NCI-H187 (cell line): Measurements from ENCODE around the gene RMDN3.

ENCODE experiments used
- DNase-seq, 2 experiments: peaks; one replicate each; lab custom pipeline; 2025; lab: John Stamatoyannopoulos, UW

The RMDN3 gene

DNA sequence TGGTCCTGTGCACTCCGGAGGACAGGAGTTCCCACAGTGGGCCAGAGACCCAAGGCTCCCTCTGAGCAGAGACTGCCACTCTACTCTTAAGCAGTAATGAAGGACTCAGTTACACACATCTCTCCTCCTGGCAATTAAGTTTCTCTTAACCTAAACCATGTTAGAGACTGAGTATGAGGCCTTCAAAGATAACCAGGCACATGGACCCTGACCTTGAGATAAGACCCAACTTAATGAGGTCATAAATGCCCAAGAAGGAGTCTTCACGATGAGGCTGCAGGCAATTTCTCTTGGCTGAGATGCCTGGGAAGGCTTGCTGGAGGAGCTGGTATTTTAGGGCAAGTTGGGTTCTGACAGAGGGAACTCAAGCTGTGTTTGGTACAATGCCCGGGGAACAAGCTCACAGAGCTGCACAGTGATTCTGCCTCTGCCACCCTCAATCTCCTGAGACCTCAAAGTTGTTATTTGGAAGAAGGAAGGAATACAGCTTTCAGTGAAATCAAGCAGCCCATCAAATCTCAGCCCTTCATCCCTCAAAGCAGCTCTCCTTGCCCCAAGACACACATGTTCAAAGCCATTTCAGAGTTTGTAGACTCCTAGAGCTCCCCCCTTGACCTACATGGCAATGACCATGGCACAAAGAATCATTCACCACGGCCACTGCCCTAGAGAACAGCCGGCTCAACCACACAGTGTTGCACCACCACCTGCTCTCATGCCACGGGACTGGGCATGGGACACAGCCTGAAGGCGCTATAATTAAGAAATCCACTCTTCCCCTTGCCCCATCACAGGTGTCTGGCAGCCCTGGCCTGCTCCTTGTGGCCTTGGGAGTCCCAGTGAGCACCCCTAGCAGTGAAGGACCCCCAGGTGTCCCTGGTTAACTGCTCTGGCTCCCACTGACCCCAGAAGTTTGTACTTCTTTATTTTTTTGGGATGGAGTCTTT, 7.1 kb downstream of the RMDN3 start:
- DNase-seq = no peak

DNA sequence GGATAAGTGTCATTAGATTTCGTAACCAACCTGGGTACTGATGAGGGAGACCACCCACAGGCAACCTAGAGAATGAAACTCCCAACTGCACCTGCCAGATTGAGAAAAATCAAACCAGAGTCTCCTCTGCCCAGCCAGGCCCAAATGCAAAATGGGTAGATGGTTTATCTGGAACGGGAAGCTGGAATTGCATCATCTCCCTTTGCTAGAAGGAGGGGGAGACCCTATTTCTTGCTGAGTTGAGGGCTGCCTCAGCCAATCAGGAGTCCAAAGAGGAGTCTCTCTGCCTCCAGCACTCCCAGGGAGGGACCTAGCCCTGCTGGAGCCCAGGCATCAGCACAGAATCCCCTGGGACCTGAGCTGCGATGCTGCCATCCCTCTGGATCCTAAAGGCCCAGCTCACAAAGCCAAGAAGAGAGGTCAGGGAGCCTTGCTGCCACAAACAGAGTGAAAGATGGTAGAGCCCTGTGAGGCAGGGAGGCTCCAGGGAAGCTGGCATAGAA, 8.1 kb downstream of the RMDN3 start:
- DNase-seq = no peak

DNA sequence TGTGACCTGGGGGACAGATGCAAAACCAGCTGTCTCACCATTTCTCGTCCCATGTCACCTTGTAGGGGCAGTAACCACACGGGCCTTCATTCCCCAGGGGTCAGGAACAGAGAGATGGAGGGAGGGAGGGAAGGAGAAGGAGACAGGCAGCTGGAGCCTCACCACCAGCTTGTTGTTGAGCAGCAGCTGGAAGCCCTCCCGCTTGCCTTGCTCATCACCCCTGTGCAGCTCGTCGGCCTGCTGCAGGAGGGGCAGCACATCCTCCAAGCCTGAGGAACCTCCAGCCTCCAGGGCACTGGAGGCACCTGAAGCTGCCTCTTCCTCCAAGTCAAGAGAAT, 10.3 kb downstream of the RMDN3 start:
- no peak for DNase-seq

DNA sequence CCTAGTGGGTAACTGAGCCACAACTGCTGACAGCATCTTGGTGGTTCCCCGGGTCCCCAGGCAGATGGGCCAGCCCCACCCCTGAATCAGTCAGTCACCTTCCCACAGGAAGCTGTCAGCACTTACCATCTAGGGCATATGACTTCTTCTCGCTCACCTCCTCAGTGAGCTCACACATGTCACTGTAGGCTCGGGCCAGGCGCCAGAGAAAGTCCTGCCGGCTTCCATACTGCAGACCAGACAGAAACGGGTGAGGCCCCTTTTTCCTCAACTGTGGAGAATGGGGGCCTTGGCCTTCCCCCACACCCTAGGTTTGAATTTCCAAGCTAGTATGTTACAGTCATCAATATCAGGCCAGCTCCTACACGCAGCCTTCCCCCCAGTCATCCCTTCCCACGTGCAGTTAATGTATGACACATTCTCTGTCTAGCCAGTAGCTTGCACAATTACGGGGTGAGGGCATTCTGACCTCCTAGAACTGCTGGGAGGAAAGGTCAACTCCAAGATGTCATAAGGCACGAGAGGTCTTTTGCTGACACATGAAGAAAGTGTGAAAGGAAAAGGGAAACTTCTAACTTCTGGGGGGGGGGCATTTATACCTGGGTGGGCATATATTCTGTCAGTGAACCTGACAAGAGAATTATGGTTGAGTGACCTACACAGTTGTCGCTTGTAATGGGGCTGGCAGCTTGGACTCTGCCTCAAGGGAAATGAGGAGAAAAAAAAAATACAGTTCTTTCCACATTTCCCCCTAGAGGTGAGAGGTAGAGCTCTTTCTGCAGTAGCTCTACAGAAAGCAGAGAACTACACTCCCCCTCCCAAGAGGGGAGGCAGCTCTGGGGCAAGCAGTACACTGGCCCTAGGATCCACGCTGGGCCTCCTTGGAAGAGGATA, 10.9 kb downstream of the RMDN3 start:
- no peak for DNase-seq

DNA sequence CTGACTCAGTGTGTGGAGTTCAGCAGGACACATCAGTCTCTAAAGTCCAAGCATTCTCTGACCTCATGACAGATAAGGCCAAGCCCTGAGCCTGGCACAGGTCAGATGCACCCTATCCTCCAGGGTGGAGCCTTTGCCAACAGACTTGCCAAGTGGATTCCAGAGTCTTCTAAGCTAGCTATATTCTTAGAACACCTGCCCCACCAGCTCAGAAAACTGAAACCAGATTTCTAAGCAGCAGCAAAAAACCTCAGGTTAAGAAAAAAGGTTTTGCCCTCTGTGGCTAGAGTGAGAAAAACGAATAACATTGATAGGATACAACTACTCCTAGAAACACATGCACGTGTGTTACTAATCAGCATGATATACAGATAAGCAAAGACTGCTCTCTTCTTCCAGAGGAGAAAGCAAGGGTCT, 11.6 kb downstream of the RMDN3 start:
- DNase-seq = no peak

DNA sequence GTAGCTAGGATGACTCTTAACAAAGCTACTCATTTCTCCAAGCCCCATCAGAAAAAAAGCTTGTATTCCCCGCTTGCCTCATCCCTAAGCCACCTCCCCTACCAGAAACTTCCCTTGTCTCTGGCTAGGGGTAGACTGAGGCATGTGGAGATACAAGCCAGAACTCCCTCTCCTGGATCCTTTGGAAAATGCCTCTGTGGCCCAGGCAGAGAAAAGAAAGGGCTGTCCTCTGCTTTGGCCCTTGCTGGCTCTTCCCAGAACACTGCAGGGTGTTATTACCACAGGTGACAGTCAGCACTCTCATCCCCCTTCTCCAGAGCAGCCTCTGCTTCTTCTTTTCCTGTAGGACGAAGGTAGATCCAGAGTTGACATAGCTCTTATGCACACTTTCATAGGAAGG, 15.2 kb downstream of the RMDN3 start:
- DNase-seq = no peak

DNA sequence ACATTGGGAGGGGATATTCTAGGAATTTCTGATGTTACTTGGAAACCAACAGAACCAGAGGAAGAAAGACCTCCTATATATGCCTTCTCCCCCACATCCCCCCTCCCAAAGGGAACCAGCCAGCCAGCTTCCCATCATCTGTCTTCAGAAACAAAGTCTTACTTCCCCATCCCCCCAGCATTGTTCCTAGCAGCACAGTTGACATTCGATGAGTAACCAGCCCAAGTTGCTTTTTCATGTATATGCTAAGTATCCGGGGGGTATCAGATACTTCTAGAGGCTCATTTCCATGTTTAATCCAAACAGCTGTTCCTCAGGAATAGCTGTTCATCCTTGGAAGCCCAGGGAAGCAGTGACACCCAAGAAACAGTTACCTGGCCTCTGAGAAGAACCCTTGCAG, 16.0 kb downstream of the RMDN3 start:
- no peak for DNase-seq

DNA sequence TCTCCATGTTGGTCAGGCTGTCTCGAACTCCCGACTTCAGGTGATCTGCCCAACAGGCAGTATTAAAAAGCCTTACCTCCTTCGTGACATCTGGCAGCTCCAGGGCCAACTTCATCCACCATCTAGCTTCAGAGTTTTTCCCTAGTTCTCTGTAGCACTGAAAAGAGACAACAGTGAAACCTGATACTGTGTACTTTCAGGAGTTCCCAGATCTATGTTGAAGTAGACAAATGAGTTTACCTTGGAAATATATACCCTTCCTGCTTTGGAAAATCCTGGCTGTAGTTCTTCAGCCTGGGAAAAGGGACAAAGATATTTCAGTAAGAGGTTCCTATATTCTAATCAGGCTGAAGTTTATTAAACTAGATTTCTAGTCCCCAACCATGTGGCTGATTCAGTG, 18.0 kb downstream of the RMDN3 start:
- no peak for DNase-seq

DNA sequence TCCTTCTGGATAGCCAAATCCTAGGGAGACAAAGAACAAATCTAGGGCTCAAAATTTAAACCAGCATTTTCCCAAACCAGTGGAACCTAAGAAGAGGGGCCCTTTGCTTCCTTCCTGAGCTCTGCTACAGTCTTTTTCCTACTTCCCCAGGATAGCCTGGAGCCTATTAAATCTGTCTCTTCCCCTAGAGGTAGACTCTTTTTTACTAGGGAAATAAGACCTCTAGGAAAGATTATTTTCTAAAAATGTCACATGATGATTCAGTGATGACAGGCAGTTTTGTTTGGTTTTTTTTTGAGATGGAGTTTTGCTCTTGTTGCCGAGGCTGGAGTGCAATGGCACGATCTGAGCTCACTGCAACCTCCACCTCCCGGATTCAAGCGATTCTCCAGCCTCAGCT, 18.5 kb downstream of the RMDN3 start:
- DNase-seq = no peak

DNA sequence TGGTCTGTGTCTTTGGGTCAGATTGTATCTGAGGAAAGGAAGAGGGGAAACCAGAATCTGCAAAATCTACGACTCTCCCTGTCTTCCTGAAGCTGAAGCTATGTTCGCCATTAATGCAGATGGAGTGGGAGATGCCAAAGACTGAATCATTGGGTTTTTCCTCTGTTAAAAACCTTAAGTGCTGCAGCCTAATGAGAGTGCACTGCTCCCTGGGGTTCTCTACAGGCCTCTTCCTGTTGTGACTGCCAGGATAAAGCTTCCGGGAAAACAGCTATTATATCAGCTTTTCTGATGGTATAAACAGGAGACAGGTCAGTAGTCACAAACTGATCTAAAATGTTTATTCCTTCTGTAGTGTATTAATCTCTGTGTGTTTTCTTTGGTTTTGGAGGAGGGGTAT, 24.0 kb downstream of the RMDN3 start:
- DNase-seq = no peak

DNA sequence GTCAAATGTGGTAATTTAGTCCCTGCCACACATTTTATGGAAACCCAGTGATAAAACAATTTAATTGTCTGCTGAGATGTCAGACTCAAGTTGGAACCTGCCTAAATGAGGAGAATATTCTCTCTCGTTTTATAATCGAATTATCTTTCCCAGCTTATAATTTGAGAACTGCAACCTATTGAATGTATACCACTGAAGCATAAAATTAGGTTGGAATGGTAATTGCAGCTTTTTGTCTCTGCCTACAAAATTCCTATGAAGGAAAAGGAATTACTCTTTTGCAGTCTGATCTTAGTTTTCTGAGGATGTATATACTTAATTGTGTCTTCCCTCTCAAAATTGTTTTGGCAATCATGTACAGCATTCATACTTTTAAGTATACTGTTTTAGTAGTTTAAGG, 31.1 kb downstream of the RMDN3 start:
- DNase-seq = no peak

DNA sequence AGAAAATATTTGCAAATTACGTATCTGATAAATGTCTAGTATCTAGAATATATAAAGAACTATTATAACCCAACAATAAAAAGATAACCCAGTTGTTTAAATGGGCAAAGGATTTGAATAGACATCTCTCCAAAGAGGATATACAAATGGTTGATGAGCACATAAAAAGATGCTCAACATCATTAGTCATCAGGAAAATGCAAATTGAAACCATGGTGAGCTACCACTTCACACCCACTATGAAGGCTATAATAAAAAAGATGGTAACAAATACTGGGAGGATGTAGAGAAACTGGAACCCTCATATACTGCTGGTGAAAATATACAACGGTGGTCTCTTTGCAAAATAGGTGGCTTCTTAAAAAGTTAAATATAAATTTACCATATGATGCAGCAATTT, 32.1 kb downstream of the RMDN3 start:
- DNase-seq = no peak

DNA sequence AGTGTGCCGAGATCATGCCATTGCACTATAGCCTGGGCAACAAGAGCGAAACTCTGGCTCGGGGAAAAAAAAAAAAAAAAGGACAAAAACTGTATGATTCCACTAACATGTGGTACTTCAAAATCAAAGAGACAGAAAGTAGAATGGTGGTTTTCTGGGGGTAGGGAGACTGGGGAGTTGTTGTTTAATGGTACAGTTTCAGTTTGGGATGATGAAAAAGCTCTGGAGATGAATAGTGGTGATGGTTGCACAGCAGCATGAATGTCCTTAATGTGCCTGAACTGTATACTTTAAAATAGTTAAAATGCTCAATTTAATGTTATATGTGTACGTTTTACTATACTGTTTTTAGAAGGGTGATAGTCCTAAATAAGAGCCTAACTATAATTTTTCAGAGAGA, 32.7 kb downstream of the RMDN3 start:
- no peak for DNase-seq

DNA sequence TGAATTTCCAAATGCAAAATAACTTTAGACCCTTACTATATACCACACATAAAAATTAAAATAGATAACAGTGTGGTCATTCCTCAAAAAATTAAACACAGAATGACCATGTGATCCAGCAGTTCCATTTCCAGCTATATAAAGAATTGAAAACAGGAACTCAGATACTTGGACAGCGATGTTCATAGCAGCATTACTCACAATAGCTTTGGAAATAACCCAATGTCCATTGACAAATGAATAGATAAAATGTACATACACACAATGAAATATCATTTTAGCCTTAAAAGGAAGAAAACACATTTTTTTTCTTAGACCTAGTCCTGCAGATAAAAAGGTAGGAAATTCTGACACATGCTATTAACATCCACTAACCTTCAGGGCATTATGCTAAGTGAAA, 33.4 kb downstream of the RMDN3 start:
- DNase-seq = no peak

DNA sequence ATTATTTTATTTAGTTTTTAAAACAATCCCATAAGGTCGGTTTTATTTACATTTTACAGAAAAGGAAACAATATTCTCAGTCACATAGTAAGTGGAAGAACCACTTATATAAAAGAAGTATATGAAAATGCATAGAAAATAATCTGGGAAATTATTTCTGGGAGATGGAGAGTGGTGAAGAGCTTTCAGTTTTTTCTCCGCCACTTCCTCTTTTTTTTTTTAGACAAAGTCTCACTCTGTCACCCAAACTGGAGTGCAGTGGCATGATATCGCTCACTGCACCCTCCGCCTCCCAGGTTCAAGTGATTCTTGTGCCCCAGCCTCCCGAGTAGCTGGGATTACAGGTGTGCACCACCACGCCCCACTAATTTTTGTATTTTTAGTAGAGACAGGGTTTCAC, 38.9 kb downstream of the RMDN3 start:
- no peak for DNase-seq

DNA sequence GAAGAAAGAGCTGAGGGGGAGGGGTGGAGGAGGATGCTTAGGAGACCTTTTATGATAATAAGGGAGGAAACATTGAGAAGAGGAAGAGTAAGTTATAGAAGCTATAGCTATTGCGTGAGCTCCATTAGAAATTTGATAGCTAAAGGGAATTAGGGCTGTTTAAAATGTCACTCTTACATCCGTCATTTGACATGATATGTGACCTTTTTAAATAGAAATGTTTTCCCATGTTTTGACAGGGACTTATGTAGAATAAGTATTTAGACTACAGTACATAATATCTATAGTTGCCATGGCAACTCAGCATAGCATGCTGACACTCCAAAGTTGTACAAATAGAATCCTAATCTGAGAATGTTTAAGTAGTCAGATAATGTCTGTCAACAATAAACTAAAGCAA, 40.9 kb downstream of the RMDN3 start:
- no peak for DNase-seq

DNA sequence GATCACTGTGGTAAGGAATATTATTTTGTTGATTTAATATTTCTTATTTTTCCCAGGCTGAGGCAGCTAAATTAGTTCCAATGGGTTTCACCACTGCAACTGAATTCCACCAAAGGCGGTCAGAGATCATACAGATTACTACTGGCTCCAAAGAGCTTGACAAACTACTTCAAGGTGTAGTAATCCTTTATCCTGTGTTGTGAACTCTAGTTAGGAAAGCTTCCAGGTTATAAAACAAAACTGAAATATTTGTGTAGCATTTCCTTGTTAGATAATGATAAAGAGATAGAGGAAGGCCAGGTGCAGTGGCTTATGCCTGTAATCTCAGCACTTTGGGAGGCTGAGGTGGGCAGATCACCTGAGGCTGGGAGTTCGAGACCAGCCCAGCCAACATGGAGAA, 48.9 kb downstream of the RMDN3 start:
- DNase-seq = no peak

DNA sequence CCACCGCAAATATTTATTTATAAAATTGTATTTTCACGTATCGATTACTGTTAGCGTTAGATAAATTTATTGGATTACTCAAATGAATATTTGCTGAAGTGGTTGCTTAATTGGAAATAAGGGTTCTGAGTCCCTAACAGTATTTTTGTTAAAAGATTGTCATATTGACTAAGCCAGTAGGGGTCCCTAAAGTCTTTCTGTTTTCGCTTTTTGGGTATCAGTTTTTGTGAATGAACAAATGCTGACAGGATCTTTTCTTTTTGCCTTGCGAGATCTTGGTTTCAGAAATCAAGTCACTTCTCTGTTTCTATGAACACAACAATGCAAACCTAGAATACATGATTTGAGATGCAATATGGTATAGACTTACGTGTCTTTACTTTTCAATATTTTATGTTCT, 53.0 kb downstream of the RMDN3 start:
- no peak for DNase-seq

DNA sequence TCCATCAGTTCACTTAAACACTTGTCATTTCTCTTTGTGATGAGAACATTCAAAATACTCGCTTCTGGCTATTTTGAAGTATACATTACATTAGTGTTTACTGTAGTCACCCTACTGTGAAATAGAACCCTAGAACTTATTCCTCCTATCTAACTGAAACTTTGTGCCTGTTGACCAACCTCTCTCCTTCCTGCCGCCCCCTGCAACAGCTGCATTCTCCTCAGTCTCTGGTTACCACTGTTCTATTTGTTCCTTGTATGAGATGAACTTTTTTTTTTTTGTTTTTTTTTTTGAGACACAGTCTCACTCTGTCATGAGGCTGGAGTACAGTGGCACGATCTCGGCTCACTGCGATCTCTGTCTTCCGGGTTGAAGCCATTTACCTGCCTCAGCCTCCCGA, 57.1 kb downstream of the RMDN3 start:
- DNase-seq = no peak

DNA sequence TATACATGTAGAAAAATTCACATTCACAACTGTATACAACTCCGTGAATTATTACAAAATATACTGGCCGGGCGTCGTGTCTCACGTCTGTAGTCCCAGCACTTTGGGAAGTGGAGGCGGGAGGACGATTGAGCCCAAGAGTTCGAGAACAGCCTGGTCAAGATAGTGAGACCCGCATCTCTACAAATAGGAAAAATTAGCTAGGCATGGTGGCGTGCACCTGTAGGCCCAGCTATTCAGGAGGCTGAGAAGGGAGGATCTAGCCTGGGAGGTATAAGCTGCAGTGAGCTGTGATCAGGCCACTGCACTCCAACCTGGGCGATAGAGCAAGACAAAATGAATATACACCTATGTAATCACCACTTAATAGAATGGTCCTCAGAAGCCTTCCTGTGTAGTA, 58.8 kb downstream of the RMDN3 start:
- DNase-seq = no peak

DNA sequence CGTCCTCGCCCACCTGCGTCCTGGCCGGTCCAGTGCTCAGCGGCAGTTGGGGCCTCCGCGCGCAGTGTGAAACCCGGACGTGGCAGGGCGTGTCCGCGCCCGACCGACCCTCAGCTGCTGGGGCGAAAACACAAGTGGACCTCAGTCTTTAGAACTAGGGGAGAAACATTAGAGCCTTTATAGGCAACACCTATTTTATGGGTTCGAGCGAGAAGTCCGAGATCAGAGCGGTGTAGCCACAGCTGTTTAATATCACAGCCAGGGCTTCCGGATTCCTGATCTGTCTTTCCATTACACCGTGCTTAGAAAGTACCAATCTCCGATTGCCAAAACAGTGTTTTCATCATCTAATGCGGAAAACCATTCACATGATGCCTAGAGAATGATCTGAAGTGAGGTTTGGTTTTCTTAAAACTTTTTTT, 59.6 kb downstream of the RMDN3 start:
- DNase-seq = no peak

DNA sequence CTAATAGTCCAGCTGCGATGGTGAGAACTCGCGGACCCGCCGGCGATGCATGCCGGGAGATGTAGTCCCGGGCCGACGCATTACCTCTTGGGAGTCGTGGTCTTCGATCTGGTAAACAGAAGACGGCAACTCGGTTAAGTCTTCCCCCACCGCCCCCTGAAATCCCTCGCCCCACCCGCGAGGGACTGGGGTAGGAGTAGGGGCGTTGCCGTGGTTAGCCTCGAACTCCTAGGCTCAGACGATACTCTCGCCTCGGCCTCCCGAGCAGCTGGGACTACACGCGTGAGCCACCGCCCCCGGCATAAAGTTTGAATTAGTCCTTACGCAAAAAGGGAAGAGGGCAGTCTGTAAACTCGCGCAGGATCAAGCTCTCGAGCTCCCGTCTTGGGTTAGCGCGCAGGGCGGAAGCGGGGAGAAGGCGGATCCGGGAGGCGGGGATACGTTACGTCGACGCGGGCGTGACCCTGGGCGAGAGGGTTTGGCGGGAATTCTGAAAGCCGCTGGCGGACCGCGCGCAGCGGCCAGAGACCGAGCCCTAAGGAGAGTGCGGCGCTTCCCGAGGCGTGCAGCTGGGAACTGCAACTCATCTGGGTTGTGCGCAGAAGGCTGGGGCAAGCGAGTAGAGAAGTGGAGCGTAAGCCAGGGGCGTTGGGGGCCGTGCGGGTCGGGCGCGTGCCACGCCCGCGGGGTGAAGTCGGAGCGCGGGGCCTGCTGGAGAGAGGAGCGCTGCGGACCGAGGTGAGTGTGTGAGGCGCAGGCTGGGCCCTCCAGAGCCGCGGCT, 60.2 kb downstream of the RMDN3 start, which contains the start of gene RAD51:
TSS of gene RAD51 (plus strand) at position 487 of the 781 bp plus-strand sequence. CDS start 3,585 bp downstream, outside the sequence.
- DNase-seq = peak; percentile 9 to 61
